IMR-90 (cell line): Measurements from ENCODE around the gene MARVELD2. TPM values are rescaled to one million over a fixed set of nuclear protein-coding genes. Genes with fewer than 3 reads are reported as not detected.
"Not testable (repeated sequence)": the region's sequence is repeated elsewhere in the genome, so short reads cannot be mapped to it uniquely, and the experiment has no call there.

Source experiments
- ATAC-seq: fragments of 200-7000 bp; cut with Tn5 transposase; 2 replicates; pipeline ENCODE4 v1.9.1; 2020; ENCODE audit warnings: low read depth, mild to moderate bottlenecking, moderate library complexity
- BruUV-seq: library from RNA; stranded (reverse); fragments of 400-500 nt; replicated peaks from 2 replicates; lab custom pipeline; 2021; lab: Mats Ljungman, UMichigan
- CTCF ChIA-PET: fragments of 300-600 bp; formaldehyde crosslinking; extraction: SDS; loops from one replicate; lab custom pipeline; 2021; ENCODE audit warnings: antibody characterized with exemption; lab: Yijun Ruan, JAX
- POLR2A ChIA-PET: fragments of 300-600 bp; sonication (Branson Sonifier 250); formaldehyde crosslinking; loops from one replicate; lab custom pipeline; 2022; ENCODE audit warnings: antibody characterized with exemption; ENCODE audit not compliant: unreplicated experiment; lab: Charles Lee
- DNase-seq: peaks from one replicate; pipeline ENCODE4 v3.0.0; 2013
- H2AFZ ChIP-seq: replicated peaks from 2 replicates; pipeline ENCODE3; 2013; ENCODE audit warnings: low read length, mild to moderate bottlenecking; ENCODE audit not compliant: poor library complexity
- H2AK5ac ChIP-seq: 2 replicates; pipeline ENCODE4 v1.6.1; 2013; ENCODE audit warnings: low read depth, low read length, inconsistent platforms
- H2AK9ac ChIP-seq: replicated peaks from 2 replicates; pipeline ENCODE3; 2013; ENCODE audit warnings: mild to moderate bottlenecking, low read depth, low read length, moderate library complexity; ENCODE audit not compliant: poor library complexity
- H2BK120ac ChIP-seq: 2 replicates; pipeline ENCODE4 v1.6.1; 2013; ENCODE audit warnings: low read depth, low read length, inconsistent platforms
- H2BK15ac ChIP-seq: 3 replicates; pipeline ENCODE4 v1.6.1; 2013; ENCODE audit warnings: low read depth, low read length, inconsistent platforms
- H2BK20ac ChIP-seq: 2 replicates; pipeline ENCODE4 v1.6.1; 2013; ENCODE audit warnings: low read depth, mild to moderate bottlenecking, inconsistent platforms, low read length, moderate library complexity
- H2BK5ac ChIP-seq: 2 replicates; pipeline ENCODE4 v1.6.1; 2013; ENCODE audit warnings: mild to moderate bottlenecking, low read depth, low read length, inconsistent platforms; ENCODE audit not compliant: poor library complexity, severe bottlenecking
- H3K14ac ChIP-seq: replicated peaks from 2 replicates; pipeline ENCODE4 v1.6.1; 2013; ENCODE audit warnings: low read depth, low read length, inconsistent platforms
- H3K18ac ChIP-seq: 2 replicates; pipeline ENCODE4 v1.6.1; 2013; ENCODE audit warnings: low read depth, low read length, control low read depth
- H3K23ac ChIP-seq: 2 replicates; pipeline ENCODE4 v1.6.1; 2013; ENCODE audit warnings: low read depth, low read length, inconsistent platforms
- H3K27ac ChIP-seq: 2 replicates; pipeline ENCODE4 v1.5.1; 2013; ENCODE audit warnings: mild to moderate bottlenecking, control low read depth, low read length; ENCODE audit not compliant: insufficient read depth
- H3K27me3 ChIP-seq: 2 replicates; pipeline ENCODE4 v1.6.1; 2013; ENCODE audit warnings: low read length; ENCODE audit not compliant: control insufficient read depth, insufficient read depth
- H3K36me3 ChIP-seq: 2 replicates; pipeline ENCODE4 v1.6.1; 2013; ENCODE audit warnings: low read length, mixed read lengths; ENCODE audit not compliant: control insufficient read depth, insufficient read depth
- H3K4ac ChIP-seq: 2 replicates; pipeline ENCODE4 v1.6.1; 2013; ENCODE audit warnings: low read depth, low read length, inconsistent platforms
- H3K4me1 ChIP-seq: 2 replicates; pipeline ENCODE4 v1.6.1; 2013; ENCODE audit warnings: low read length, mixed read lengths; ENCODE audit not compliant: control insufficient read depth, insufficient read depth
- H3K4me2 ChIP-seq: 2 replicates; pipeline ENCODE4 v1.6.1; 2013; ENCODE audit warnings: low read depth, mild to moderate bottlenecking, control low read depth, low read length, moderate library complexity
- H3K4me3 ChIP-seq: 2 replicates; pipeline ENCODE4 v1.5.1; 2013; ENCODE audit warnings: low read depth, mild to moderate bottlenecking, control low read depth, low read length, moderate library complexity; ENCODE audit not compliant: insufficient read depth
- H3K56ac ChIP-seq: 2 replicates; pipeline ENCODE4 v1.6.1; 2013; ENCODE audit warnings: low read length, inconsistent platforms; ENCODE audit not compliant: insufficient read depth; ENCODE audit errors: extremely low read depth
- H3K79me1 ChIP-seq, 2 experiments: 2 replicates each; pipeline ENCODE4 v1.6.1; 2013; ENCODE audit warnings: low read length in 2 of 2, inconsistent platforms in 1 of 2, low read depth in 1 of 2
- H3K9ac ChIP-seq: 2 replicates; pipeline ENCODE4 v1.6.1; 2013; ENCODE audit warnings: low read depth, low read length, control low read depth
- H3K9me1 ChIP-seq: 2 replicates; pipeline ENCODE4 v1.6.1; 2013; ENCODE audit warnings: low read length, inconsistent platforms; ENCODE audit not compliant: insufficient read depth
- H3K9me3 ChIP-seq: 2 replicates; pipeline ENCODE4 v1.6.1; 2013; ENCODE audit warnings: low read length; ENCODE audit not compliant: control insufficient read depth, insufficient read depth
- H4K20me1 ChIP-seq: 2 replicates; pipeline ENCODE4 v1.6.1; 2013; ENCODE audit warnings: low read length, inconsistent platforms; ENCODE audit not compliant: insufficient read depth
- H4K5ac ChIP-seq: 2 replicates; pipeline ENCODE4 v1.6.1; 2013; ENCODE audit warnings: mild to moderate bottlenecking, low read depth, low read length, control low read depth
- H4K8ac ChIP-seq, 2 experiments: 2 replicates each; pipeline ENCODE4 v1.6.1; 2013; ENCODE audit warnings: low read depth in 2 of 2, low read length in 2 of 2, control low read depth in 1 of 2, inconsistent platforms in 1 of 2
- H4K91ac ChIP-seq: 2 replicates; pipeline ENCODE4 v1.6.1; 2013; ENCODE audit warnings: low read depth, low read length, inconsistent platforms; ENCODE audit not compliant: insufficient read depth
- WGBS, 2 experiments: methylation state at CpG; one replicate each; pipeline versions ENCODE4 v1.1.5 to v1.1.7; 2013; ENCODE audit warnings: missing lambda C conversion rate in 2 of 2; ENCODE audit not compliant: insufficient read length in 1 of 2; ENCODE audit errors: extremely low coverage in 2 of 2; 5-methylcytosine and 5-hydroxymethylcytosine counted together
- dilution Hi-C: fragments of 300-500 bp; cut with HindIII; formaldehyde crosslinking; loops from one replicate; pipeline ENCODE4 v1.14.3; 2018; ENCODE audit warnings: low sequenced_read_pairs; ENCODE audit not compliant: unreplicated experiment
- in situ Hi-C: fragments of 300-500 bp; cut with MboI; formaldehyde crosslinking; loops from 3 replicates; pipeline ENCODE4 v1.14.3; 2019; ENCODE audit warnings: low sequenced_read_pairs, inconsistent platforms, mixed read lengths
- intact Hi-C: fragments of 100-400 bp; cut with micrococcal nuclease; formaldehyde crosslinking; loops from 2 replicates; pipeline ENCODE4 v1.10.0; 2022
- polyA plus RNA-seq, 3 experiments: library from polyadenylated mRNA; depleted of rRNA; stranded (reverse); fragments of >200 nt; gene quantifications; 2 replicates each; pipeline ENCODE4 v1.2.3, GENCODE V29; 2012; ENCODE audit warnings: low replicate concordance in 1 of 3
- total RNA-seq: library from RNA; depleted of rRNA; stranded (reverse); fragments of >200 nt; gene quantifications from 2 replicates; pipeline ENCODE4 v1.2.3, GENCODE V29; 2012

MARVELD2 gene
- total and polyA plus RNA-seq, 2 of the 4 experiments (the other 2 are of a cell fraction) = 0.51 to 0.54 TPM

GRCh38 chr5:69478296-69478695, 63.4 kb downstream of the MARVELD2 start:
- DNase-seq = not testable (repeated sequence)

More at GRCh38 chr5:69478296-69478695, 63.4 kb downstream of the MARVELD2 start:
- H2AK9ac ChIP-seq, dilution Hi-C loops, ATAC-seq, H3K4ac ChIP-seq, H3K9me1 ChIP-seq, CTCF ChIA-PET, H2BK5ac ChIP-seq, H2BK120ac ChIP-seq, POLR2A ChIA-PET, BruUV-seq, H3K27me3 ChIP-seq, H3K56ac ChIP-seq, H3K14ac ChIP-seq, H3K4me2 ChIP-seq, H3K9ac ChIP-seq, H3K9me3 ChIP-seq, H3K36me3 ChIP-seq, H4K91ac ChIP-seq, H2BK20ac ChIP-seq, H2AK5ac ChIP-seq, H3K4me1 ChIP-seq, H4K8ac ChIP-seq, H3K18ac ChIP-seq, H3K4me3 ChIP-seq, intact Hi-C loops, H4K20me1 ChIP-seq, H3K27ac ChIP-seq, H2BK15ac ChIP-seq, H3K79me1 ChIP-seq, H4K5ac ChIP-seq, H2AFZ ChIP-seq, in situ Hi-C loops, H3K23ac ChIP-seq: not testable (repeated sequence)
- WGBS, 2 experiments = 80% methylated on average over 1 of the region's 7 CpGs; no CpG with 5 or more reads in 1 of the 2 experiments
